Activated naive CD4-positive, alpha-beta T cell treated with anti-CD3 and anti-CD28 coated beads, Interleukin-2, amount 10 ng/mL, durations not matched to agents 7 days and 5 days (primary cell): ENCODE data around the gene ORC1.

Experiments
- CTCF ChIA-PET: fragments of 350-600 bp; sonication (Branson Sonifier 250); formaldehyde crosslinking; loops from one replicate; lab custom pipeline; 2021; ENCODE audit warnings: antibody characterized with exemption; lab: Charles Lee
- DNase-seq: peaks from one replicate; pipeline ENCODE4 v3.0.0-alpha.2; 2020
- H3K27ac Mint-ChIP-seq: one replicate; pipeline ENCODE4 v1.8.0; 2021; ENCODE audit warnings: mild to moderate bottlenecking, moderate library complexity, mixed read lengths
- H3K27me3 Mint-ChIP-seq: one replicate; pipeline ENCODE4 v1.8.0; 2021; ENCODE audit warnings: mild to moderate bottlenecking, mixed read lengths
- H3K36me3 Mint-ChIP-seq: one replicate; pipeline ENCODE4 v1.8.0; 2021; ENCODE audit warnings: mixed read lengths
- H3K4me1 Mint-ChIP-seq: one replicate; pipeline ENCODE4 v1.8.0; 2021; ENCODE audit warnings: mixed read lengths
- H3K4me3 Mint-ChIP-seq: one replicate; pipeline ENCODE4 v1.8.0; 2021; ENCODE audit warnings: mild to moderate bottlenecking, moderate library complexity, mixed read lengths
- H3K9me3 Mint-ChIP-seq: one replicate; pipeline ENCODE4 v1.8.0; 2021; ENCODE audit warnings: mixed read lengths

Gene ORC1

GRCh38 chr1:52366517-52366827, 37.8 kb downstream of the ORC1 start:
- Mint-ChIP-seq H3K36me3 (peaks cover 36% of the 10 kb centered on the region), H3K27me3 (no peaks in the 10 kb centered on the region), H3K27ac (peak overlapping the region; percentile 98), H3K4me3 (peak overlapping the region; percentile 97), H3K9me3 (no peaks in the 10 kb centered on the region), H3K4me1 (peaks cover 50% of the 10 kb centered on the region)
- DNase-seq = no peak
- CTCF ChIA-PET = interaction anchor here (0.7 to 1.5 kb wide), 4 partner anchors 37 to 460 kb away, joined by 3 to 5 read pairs (median 3); no protein-coding TSS in a partner anchor

DNA sequence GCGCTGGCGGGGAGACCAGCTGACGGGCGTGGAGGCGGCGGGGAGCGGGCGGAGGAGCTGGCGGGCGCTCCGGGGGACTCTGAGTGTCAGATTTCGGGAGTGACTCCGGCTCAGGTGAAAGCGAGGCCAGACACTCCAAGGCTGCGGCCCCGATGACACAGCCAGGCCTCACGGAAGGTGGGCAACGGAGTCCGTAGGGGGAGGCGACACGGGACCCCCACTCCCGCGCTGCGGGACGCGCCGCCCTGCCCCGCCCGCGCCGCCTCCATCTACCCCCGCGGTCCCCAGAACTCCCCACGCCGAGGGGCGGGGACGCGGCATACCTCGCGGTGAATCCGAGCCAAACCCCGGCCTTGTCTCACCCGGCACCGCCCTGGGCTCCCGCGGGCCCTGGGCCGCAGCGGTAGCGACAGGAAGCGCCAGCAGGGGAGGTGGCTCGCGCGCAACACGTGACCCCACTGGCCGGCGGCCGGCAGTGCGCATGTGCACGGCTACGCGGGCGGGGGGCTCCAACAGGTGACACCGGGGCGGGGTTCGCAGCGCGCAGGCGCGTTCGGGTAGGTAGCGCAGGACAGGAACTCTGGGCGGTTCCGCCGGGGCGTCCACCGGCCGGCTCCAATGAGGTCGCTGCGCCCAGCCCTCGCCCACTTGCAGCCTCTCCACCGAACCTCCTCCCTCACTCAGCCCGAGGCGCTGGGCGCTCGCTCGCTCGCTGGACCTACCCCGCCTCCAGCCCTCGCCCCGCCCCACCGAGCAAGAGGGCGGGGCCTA, 38.3 kb downstream of the ORC1 start, which contains the start of gene CC2D1B:
CC2D1B (minus strand) TSS at position 460 of the 771 bp plus-strand sequence. CDS start 1,585 bp downstream, outside the sequence.
- CTCF ChIA-PET = interaction anchor here (0.7 to 1.3 kb wide), 4 partner anchors 35 to 460 kb away, joined by 3 read pairs; no protein-coding TSS in a partner anchor
- peaks cover 36% of the 10 kb centered on the region for H3K36me3 Mint-ChIP-seq
- peak within 1 kb of the TSS; percentile 97 for H3K4me3 Mint-ChIP-seq
- no peaks in the 10 kb centered on the region for H3K9me3 Mint-ChIP-seq
- H3K27me3 Mint-ChIP-seq = no peaks in the 10 kb centered on the region
- DNase-seq = peak; percentile 100
- H3K27ac Mint-ChIP-seq = peak within 1 kb of the TSS; percentile 98
- H3K4me1 Mint-ChIP-seq = peaks cover 50% of the 10 kb centered on the region

- CTCF ChIA-PET = interaction anchor here (0.7 to 1.3 kb wide), 2 partner anchors 34 to 461 kb away, joined by 3 read pairs; no protein-coding TSS in a partner anchor
- Mint-ChIP-seq H3K9me3 (no peaks in the 10 kb centered on the region), H3K4me3 (peak overlapping the region; percentile 97), H3K27ac (peak overlapping the region; percentile 98), H3K4me1 (peaks cover 50% of the 10 kb centered on the region), H3K27me3 (no peaks in the 10 kb centered on the region), H3K36me3 (peaks cover 38% of the 10 kb centered on the region)
- no peak for DNase-seq
These were observed 39.0 kb downstream of the ORC1 start for GRCh38 chr1:52365071-52365745.

- no peaks in the 10 kb centered on the region for H3K27me3 Mint-ChIP-seq
- CTCF ChIA-PET = interaction anchor here (1.3 kb wide), 1 partner anchor 462 kb away, joined by 3 read pairs; no protein-coding TSS in a partner anchor
- H3K4me3 Mint-ChIP-seq = peak overlapping the region; percentile 97
- H3K27ac Mint-ChIP-seq = peak overlapping the region; percentile 98
- DNase-seq = peak; percentile 48
- peaks cover 48% of the 10 kb centered on the region for H3K4me1 Mint-ChIP-seq
- peaks cover 41% of the 10 kb centered on the region for H3K36me3 Mint-ChIP-seq
- no peaks in the 10 kb centered on the region for H3K9me3 Mint-ChIP-seq
These were observed 39.9 kb downstream of the ORC1 start for GRCh38 chr1:52364235-52364839.

DNA sequence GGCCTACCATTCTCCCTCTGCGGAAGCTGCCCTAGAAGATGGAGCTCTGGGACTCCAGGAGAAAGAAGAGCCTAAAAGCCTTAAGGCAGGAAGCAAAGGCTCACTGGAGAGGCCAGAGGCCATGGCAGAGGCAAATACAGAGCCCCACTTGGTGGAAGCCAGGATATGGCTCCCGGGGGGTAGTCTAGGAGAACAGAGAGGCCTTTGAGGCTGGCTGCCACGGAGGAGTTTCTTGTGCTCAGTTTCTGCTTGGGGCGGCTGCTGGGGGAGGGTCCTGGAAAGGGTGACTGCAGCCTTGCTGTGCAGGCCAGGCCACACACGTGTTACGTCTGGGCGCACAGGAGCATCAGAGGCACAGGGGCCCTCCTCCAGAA, 43.6 kb downstream of the ORC1 start:
- H3K27ac Mint-ChIP-seq = no peak overlapping the region
- H3K4me1 Mint-ChIP-seq = peaks cover 22% of the 10 kb centered on the region
- H3K4me3 Mint-ChIP-seq = no peak overlapping the region
- CTCF ChIA-PET = no interaction called here
- no peaks in the 10 kb centered on the region for H3K27me3 Mint-ChIP-seq
- DNase-seq = no peak
- no peaks in the 10 kb centered on the region for H3K9me3 Mint-ChIP-seq
- peaks cover 68% of the 10 kb centered on the region for H3K36me3 Mint-ChIP-seq

- H3K9me3 Mint-ChIP-seq = no peaks in the 10 kb centered on the region
- H3K4me1 Mint-ChIP-seq = peaks cover 16% of the 10 kb centered on the region
- CTCF ChIA-PET = no interaction called here
- no peak overlapping the region for H3K4me3 Mint-ChIP-seq
- peaks cover 74% of the 10 kb centered on the region for H3K36me3 Mint-ChIP-seq
- no peak overlapping the region for H3K27ac Mint-ChIP-seq
- DNase-seq = no peak
- H3K27me3 Mint-ChIP-seq = no peaks in the 10 kb centered on the region
These were observed 44.3 kb downstream of the ORC1 start for GRCh38 chr1:52359676-52360594.

DNA sequence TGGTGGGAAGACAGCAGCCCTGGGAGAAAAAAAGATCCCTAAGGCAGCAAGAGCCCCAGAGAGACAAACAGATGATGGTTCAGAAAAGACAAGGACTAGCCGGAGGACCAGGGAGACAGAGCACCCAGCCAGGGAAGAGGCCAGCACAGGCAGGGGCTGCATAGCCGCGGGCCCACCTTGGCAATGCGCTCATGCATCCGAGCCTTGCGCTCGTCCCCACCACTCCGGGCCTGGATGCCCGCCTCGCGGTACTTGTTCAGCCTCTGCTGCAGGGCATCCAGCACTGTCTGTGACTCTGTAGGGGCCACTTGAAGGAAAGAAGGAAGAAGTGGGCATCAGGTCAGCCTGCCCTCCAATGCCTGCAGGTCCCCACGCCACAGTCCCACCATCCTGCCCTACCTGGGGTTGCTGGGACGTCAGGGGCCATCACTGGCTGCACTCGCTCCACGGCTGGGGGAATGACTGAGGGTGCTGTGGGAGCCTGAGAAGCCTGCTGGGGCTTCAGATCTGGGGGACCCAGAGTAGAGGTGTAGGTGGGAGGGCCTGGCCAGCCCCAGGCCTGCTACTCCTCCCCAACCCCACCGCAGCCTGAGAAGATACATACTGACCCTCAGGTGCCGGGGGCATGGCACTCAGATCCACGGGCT, 45.2 kb downstream of the ORC1 start:
- no peaks in the 10 kb centered on the region for H3K27me3 Mint-ChIP-seq
- peaks cover 74% of the 10 kb centered on the region for H3K36me3 Mint-ChIP-seq
- H3K4me3 Mint-ChIP-seq = no peak overlapping the region
- H3K9me3 Mint-ChIP-seq = no peaks in the 10 kb centered on the region
- CTCF ChIA-PET = no interaction called here
- H3K27ac Mint-ChIP-seq = no peak overlapping the region
- no peak for DNase-seq
- peaks cover 6% of the 10 kb centered on the region for H3K4me1 Mint-ChIP-seq

DNA sequence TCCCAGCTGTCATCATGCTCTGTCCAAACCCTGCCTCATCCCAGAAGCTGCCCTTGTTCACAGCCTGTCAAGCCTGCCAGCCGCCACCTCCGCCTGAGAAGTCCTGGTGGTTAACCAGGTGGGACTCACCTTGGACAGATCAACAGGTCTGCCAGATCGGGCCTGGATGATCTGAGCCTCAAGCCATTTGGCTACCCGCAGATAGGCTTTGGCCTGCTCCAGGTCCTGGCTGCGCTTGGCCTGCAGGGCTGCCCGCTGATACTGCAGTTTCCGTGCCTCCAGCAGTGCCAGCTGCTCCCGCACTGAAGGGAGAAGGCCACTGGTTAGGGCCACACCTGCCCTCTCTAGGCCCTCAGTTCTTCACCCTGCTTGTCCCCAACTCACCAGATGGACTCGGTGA, 46.8 kb downstream of the ORC1 start:
- peaks cover 76% of the 10 kb centered on the region for H3K36me3 Mint-ChIP-seq
- no peak overlapping the region for H3K27ac Mint-ChIP-seq
- no peaks in the 10 kb centered on the region for H3K4me1 Mint-ChIP-seq
- CTCF ChIA-PET = no interaction called here
- no peak for DNase-seq
- H3K4me3 Mint-ChIP-seq = no peak overlapping the region
- no peaks in the 10 kb centered on the region for H3K27me3 Mint-ChIP-seq
- no peaks in the 10 kb centered on the region for H3K9me3 Mint-ChIP-seq

- peaks cover 71% of the 10 kb centered on the region for H3K36me3 Mint-ChIP-seq
- CTCF ChIA-PET = no interaction called here
These were observed 47.3 kb downstream of the ORC1 start for GRCh38 chr1:52356818-52357355.

DNA sequence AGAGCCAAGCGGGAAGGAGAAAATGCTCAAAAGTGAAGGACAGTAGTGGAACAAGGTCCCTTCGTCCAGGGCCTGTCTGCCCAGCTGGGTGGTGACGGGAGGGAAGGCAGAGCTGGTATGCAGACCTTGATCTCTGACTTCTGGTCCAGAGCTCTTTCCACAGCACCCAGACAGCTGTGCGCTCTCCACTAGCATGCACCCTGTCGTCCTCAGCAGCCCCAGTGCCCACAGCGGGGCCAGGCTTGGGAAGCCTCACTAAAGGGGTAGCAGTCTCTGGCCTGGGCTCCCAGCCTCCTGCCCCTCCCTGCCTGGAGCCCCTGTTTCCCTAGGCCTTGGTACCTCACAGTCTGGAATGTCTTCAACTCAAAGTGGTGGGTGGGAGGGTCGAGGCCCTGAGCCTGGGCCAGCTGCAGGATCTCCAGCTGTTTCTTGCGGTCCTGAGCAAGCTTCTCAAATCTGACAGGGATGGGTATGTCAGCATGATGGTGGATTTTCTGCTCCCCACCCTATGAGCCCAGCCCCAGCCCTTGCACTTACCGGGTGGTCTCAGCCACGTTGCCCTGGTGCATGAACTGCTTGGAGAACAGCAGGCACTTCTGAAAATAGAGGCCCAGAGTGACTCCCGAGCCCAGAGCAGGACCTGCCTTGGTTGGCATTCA, 48.2 kb downstream of the ORC1 start:
- Mint-ChIP-seq H3K36me3 (peaks cover 63% of the 10 kb centered on the region), H3K27me3 (no peaks in the 10 kb centered on the region), H3K9me3 (no peaks in the 10 kb centered on the region), H3K4me3 (no peak overlapping the region), H3K4me1 (no peaks in the 10 kb centered on the region), H3K27ac (peak overlapping the region; percentile 20)
- no peak for DNase-seq
- CTCF ChIA-PET = no interaction called here

More at GRCh38 chr1:52356818-52357355, 47.3 kb downstream of the ORC1 start:
- DNase-seq = no peak
- no peaks in the 10 kb centered on the region for H3K27me3 Mint-ChIP-seq
- no peaks in the 10 kb centered on the region for H3K4me1 Mint-ChIP-seq
- H3K4me3 Mint-ChIP-seq = no peak overlapping the region
- no peaks in the 10 kb centered on the region for H3K9me3 Mint-ChIP-seq
- H3K27ac Mint-ChIP-seq = peak overlapping the region; percentile 20

DNA sequence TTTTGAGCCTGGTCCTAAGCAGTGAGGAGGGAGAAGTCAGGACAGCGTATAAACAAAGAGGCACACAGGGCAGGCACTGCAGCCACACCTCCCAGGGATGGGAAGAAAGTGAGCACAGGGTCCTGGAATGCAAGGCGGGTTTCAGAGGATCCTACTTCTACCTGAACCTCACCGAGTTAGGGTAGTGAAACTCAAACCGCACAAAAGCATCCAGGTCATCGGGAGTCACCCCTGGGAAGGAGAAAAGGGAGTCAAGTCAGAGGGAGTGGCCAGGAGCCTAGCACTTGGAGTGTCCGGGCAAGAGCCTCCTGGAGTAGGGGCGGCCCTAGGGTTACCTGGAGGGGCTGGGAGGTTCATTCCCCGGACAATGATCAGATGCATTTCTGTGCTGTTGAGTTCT, 48.8 kb downstream of the ORC1 start:
- no peaks in the 10 kb centered on the region for H3K4me1 Mint-ChIP-seq
- H3K36me3 Mint-ChIP-seq = peaks cover 61% of the 10 kb centered on the region
- H3K9me3 Mint-ChIP-seq = no peaks in the 10 kb centered on the region
- H3K4me3 Mint-ChIP-seq = no peak overlapping the region
- no peak for DNase-seq
- H3K27me3 Mint-ChIP-seq = no peaks in the 10 kb centered on the region
- CTCF ChIA-PET = no interaction called here
- peak overlapping the region; percentile 24 for H3K27ac Mint-ChIP-seq

- H3K9me3 Mint-ChIP-seq = no peaks in the 10 kb centered on the region
- no peak overlapping the region for H3K27ac Mint-ChIP-seq
These were observed 51.5 kb downstream of the ORC1 start for GRCh38 chr1:52352690-52353089.

More at GRCh38 chr1:52352690-52353089, 51.5 kb downstream of the ORC1 start:
- H3K27me3 Mint-ChIP-seq = no peaks in the 10 kb centered on the region
- peaks cover 38% of the 10 kb centered on the region for H3K36me3 Mint-ChIP-seq
- CTCF ChIA-PET = no interaction called here
- H3K4me3 Mint-ChIP-seq = no peak overlapping the region
- no peak for DNase-seq
- H3K4me1 Mint-ChIP-seq = no peaks in the 10 kb centered on the region
